GM10248 (cell line): ENCODE results near the gene NOTO.

Source experiments
- CTCF ChIA-PET: fragments of 300-600 bp; sonication (Branson Sonifier 250); formaldehyde crosslinking; extraction: SDS; loops from one replicate; lab custom pipeline; 2021; ENCODE audit warnings: antibody characterized with exemption; lab: Yijun Ruan, JAX
- POLR2A ChIA-PET: fragments of 350-650 bp; sonication (Branson Sonifier 250); formaldehyde crosslinking; extraction: SDS; loops from one replicate; lab custom pipeline; 2020; ENCODE audit warnings: antibody characterized with exemption; lab: Yijun Ruan, JAX
- DNase-seq: peaks from one replicate; pipeline ENCODE4 v3.0.0; 2012; ENCODE audit errors: extremely low spot score
- CTCF ChIP-seq: IDR thresholded peaks from 2 replicates; pipeline ENCODE4 v1.5.1; 2012; ENCODE audit warnings: mild to moderate bottlenecking, low read depth; ENCODE audit errors: extremely low read depth, missing control alignments, control extremely low read depth

Gene NOTO

GRCh38 chr2:73254343-73255006, 52.1 kb downstream of the NOTO start:
- POLR2A ChIA-PET, result interaction anchor here (0.5 to 1.0 kb wide), 2 partner anchors 10 to 475 kb away, joined by 3 to 4 read pairs; no protein-coding TSS in a partner anchor
- DNase-seq, result no peak
- CTCF ChIA-PET, result interaction anchor here (1.2 to 3.2 kb wide), 3 partner anchors 16 to 36 kb away, joined by 3 to 17 read pairs (median 7); partner anchors contain the start of gene PRADC1
- TF ChIP-seq CTCF, result no peak

GRCh38 chr2:73255007-73255644, 52.8 kb downstream of the NOTO start:
- no peak for DNase-seq
- ChIA-PET POLR2A (interaction anchor here (0.5 to 1.0 kb wide), 2 partner anchors 11 to 474 kb away, joined by 3 to 4 read pairs; no protein-coding TSS in a partner anchor), CTCF (interaction anchor here (1.2 to 3.2 kb wide), 3 partner anchors 17 to 35 kb away, joined by 3 to 17 read pairs (median 7); partner anchors contain the start of gene PRADC1)
- TF ChIP-seq CTCF, result no peak

- ChIA-PET CTCF (interaction anchor here (3.2 kb wide), 1 partner anchor 34 kb away, joined by 17 read pairs; no protein-coding TSS in a partner anchor), POLR2A (no interaction called here)
- no peak for DNase-seq
- no peak for TF ChIP-seq CTCF
These were observed 53.7 kb downstream of the NOTO start for GRCh38 chr2:73255907-73256617.

GRCh38 chr2:73256618-73256922, 54.2 kb downstream of the NOTO start:
- ChIA-PET CTCF (interaction anchor here (3.1 kb wide), 1 partner anchor 33 kb away, joined by 14 read pairs; no protein-coding TSS in a partner anchor), POLR2A (no interaction called here)

GRCh38 chr2:73257021-73257420, 54.6 kb downstream of the NOTO start:
- ChIA-PET CTCF (interaction anchor here (3.1 kb wide), 1 partner anchor 33 kb away, joined by 14 read pairs; no protein-coding TSS in a partner anchor), POLR2A (no interaction called here)
- TF ChIP-seq CTCF, result no peak
- DNase-seq, result no peak

More at GRCh38 chr2:73256618-73256922, 54.2 kb downstream of the NOTO start:
- TF ChIP-seq CTCF, result no peak
- DNase-seq, result no peak
